ENCODE results near the gene COX7A1.

GRCh38 chr19:36116344-36116637 lies 36.0 kb downstream of the COX7A1 start:
- TF ChIP-seq CTCF (IDR thresholded peaks at IDR 0.05; ENCODE audit: low read depth, low read length) (no peak), MAX (IDR thresholded peaks at IDR 0.05; ENCODE audit: low read depth, low read length) (no peak), POLR2A (IDR thresholded peaks at IDR 0.05; ENCODE audit: extremely low read depth, insufficient read length) (no peak)
